HG03066 (cell line): Measurements from ENCODE around the gene COL20A1.
"Not testable (repeated sequence)": the region's sequence is repeated elsewhere in the genome, so short reads cannot be mapped to it uniquely, and the experiment has no call there.

Experiments
- ATAC-seq: cut with Tn5 transposase; IDR thresholded peaks from one replicate; pipeline ENCODE4 v1.9.1; 2021; ENCODE audit warnings: low read depth; ENCODE audit not compliant: unreplicated experiment

Gene COL20A1

DNA sequence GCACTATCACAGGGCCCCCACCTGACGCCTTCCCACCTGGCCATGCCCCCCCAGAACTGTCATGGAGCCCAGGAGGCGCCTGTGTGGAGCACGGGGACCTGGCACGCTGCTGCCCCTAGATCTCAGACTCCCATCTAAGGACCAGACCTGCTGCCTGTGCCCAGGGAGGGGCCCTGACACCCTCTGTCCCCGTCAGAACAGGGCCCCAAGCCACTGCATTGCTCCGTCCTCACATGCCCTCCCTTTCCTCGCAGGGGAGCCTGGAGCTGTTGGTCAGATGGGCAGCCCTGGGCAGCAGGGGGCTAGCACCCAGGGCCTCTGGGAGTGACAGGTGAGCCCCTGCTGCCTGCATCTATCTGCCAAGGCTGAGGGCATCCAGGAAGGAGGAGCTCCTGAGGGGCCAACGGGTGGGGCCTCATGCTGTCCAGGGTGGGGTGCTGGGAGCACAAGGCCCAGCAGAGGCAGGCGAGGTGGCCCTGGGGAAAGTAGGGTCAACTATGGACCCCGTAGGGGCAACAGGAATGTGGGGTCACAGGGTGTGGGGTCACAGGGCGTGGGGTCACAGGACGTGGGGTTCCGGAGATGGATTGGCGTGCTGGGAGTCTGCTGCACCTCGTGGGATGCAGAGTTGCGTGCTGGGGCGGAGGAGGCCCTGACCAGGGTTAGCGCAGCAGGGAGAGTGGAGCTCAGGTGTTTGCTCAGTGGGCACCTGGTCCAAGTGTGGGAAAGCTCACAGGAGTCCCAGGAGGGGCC is 36.5 kb downstream of the COL20A1 start:
- no peak for ATAC-seq

DNA sequence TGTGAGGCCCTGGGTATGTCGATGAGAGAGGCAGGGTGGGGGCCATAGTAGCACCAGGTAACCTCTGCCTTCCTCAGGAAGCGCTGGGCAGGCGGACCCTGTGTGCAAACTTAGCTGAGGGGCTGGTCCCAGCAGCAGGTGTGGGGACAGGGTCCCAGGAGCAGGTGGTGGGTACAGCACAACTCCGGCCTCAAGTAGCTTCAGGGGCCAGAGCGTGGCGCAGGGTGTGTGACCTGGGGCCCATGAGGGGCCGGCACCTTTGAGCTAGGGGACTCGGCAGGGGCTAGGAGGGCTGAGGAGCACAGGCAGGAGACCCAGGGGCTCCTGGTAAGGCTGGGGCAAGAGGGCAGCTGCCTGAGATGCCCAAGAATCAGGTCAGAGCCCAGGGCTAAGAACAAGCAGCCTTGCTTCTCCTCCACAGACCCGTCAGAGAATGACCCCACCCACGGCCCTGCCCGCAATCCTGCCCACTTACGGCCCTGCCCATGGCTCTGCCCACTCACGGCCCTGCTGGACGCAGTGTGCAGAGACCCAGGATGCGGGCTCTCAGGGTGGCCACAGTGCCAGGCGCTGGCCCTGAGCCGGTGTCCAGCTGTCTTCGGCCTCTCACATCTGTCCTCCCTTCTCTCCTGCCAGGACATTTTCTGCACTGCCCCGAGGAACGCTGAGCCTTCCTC is 37.2 kb downstream of the COL20A1 start:
- ATAC-seq, result no peak

DNA sequence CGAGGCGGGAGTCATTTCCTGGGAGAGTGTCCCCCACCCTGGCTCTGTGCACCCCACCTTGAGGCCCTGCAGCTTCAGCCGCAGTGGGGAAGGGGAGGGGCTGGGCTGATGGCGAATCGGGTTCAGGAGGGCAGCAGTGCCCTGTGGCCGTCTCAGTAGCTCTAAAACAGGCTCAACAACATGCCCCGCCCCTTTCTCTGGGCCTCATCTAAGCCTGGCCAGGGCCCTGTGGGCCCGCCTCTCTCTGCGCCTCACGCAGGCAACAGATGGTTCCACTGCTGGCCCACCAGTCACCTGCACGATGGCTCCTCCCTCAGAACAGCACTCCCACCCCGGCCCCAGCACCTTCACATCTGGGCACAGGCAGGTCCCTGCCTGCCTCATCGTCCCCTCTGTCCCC is 38.0 kb downstream of the COL20A1 start:
- ATAC-seq, result no peak

DNA sequence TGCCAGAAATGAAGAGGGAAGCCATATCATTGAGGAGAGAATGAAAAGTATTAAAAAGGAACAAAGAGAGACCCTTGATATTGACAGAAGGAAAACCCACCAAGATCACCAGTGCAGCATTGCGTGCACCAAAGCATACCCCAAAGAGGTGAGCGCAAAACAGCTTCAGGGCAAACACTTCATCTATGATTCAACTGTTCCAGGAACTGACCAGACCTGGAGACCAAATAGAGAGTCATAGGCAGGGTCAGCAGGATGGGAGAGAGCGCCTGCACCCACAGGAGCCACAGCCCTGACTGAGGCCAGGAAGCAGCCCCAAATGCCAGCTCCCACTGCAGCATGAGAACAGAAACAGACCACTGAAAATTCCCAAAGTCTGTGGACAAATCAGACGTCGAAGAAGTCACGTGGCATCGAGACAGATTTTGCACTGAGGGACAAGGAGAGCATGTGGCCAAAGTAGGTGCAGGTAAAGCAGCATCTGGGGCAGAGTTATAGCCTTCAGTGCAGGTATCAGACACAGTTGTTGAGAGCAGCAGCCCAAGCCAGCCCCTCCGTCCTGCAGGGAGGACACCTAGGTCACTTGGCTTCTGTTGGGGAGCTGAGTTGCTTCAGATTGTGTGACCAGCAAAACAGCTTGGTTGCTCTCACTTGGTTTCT is 38.9 kb downstream of the COL20A1 start:
- no peak for ATAC-seq

DNA sequence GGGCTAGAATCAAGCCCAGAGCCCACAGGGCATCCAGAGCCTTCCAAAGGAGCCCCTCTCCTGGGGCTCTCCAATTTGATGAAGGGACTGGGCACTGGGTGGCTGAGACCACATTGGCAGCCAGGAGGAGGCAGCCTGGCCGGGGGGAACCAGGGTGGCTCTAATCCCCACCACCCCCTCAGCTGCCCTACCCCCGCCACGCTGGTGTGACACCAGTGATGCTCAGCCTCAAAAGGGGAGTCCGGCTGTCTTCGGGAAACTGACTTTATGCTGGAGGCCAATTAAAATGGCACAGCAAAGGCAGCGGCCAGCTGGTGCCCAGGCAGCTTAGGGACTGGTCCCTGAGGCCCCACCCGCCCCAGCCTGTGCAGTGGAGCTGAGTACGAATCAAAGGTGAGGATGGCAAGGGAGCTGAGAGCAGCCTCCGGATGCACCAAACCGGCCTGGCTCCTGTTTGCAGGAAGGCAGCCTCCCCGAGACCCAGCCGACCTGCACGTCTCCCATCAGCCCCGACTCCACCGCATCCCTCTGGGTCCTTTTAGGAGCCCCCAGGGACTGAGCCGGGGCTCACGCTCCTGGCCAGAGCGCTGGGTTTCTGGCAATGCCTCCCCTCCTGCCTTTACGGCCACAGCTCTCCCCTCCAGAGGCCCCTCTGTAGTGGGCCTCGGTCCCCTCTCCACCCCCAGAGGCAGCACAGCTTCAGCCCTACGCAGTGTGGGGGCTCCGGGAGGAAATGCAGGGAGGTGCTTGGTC is 39.7 kb downstream of the COL20A1 start:
- no peak for ATAC-seq

DNA sequence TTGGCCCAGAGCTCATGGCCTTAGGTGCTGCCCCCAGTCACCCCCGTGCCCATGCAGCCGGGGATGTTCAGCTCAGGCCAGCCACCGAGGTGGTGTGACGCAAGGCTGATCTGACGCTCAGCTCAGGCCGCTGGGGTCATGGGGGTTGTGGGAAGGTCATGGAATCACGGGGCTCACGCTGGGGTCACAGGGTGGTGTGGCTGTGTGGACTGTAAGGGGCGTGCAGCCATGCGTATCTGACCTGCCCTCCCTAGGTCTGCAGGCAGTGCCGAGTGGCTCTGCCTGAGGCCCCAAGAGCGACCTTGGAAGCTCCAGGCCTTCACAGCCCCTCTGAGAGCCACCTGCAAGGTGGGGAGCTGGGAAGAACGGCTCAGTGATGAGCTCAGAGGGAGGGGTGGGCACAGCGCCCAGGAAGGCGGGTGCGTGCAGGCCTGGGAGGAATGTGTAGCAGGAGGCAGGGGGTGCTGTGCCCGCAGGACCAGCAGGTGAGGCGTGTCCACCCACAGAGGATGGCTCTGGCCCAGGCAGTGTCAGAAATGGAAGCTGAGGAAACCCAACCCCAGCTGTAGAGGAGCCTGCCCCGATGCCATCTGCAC is 40.4 kb downstream of the COL20A1 start:
- no peak for ATAC-seq

DNA sequence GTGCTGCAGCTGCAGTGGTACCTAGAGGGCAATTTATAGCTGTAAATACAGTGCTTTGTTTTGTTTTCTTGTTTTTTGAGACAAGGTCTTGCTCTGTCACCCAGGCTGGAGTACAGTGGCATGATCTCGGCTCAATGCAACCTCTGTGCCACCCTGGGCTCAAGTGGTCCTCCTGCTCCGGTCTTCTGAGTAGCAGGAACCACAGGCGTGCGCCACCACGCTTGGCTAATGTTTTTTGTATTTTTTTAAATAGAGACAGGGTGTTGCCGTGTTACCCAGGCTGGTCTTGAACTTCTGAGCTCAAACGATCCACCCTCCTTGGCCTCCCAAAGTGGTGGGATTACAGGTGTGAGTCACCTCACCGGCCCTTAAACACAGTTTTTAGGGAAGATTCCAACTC is 41.4 kb downstream of the COL20A1 start:
- no peak for ATAC-seq

DNA sequence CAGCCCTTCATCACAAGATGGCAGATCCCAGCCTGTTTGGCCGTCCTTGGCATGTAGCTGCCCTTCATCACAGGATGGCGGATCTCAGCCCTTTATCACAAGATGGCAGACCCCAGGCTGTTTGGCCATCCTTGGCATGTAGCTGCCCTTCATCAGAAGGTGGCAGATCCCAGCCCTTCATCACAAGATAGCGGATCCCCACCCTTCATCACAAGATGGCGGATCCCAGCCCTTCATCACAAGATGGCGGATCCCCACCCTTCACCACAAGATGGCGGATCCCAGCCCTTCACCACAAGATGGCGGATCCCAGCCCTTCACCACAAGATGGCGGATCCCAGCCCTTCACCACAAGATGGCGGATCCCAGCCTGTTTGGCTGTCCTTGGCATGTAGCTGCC is 42.1 kb downstream of the COL20A1 start:
- not testable (repeated sequence) for ATAC-seq

DNA sequence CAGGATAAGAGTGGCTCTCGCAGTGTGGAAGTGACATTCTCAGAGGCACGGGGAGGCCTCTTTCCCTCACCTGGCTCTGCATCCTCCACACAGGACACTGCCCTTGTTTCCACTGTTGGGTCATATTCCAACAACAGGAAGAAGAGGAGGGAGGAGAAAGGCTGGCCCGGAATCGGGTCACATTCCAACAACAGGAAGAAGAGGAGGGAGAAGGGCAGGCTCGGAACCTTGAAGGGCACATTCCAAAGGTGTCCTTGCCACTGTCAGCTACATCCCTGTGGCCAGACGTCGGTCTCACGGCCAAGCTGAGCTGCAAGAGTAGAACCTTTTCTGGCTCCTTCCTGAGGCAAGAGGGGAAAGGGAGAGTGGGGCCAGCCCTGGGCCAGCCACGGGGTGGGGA is 42.7 kb downstream of the COL20A1 start:
- ATAC-seq, result no peak

DNA sequence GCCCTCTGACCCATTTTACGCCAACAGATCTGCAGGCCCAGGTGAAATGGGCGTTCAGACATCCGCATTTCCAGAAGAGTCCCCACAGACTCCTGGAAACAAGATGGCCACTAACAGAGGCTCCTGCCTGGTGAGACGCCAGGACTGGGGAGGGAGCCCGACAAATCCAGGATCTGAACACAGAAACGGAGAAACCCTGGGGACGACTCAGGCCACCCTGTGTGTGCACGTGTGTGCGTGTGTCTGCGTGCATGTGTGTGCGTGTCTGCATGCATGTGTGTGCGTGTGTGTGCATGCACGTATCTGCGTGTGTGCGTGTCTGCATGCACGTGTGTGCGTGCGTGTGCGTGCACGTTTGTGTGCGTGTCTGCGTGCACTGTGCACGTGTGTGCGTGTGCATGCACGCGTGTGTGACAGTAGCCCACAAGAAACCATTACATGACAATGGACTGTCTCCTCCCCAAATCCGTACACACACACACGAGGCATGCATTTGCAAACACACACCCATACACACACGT is 43.3 kb downstream of the COL20A1 start:
- ATAC-seq, result no peak

DNA sequence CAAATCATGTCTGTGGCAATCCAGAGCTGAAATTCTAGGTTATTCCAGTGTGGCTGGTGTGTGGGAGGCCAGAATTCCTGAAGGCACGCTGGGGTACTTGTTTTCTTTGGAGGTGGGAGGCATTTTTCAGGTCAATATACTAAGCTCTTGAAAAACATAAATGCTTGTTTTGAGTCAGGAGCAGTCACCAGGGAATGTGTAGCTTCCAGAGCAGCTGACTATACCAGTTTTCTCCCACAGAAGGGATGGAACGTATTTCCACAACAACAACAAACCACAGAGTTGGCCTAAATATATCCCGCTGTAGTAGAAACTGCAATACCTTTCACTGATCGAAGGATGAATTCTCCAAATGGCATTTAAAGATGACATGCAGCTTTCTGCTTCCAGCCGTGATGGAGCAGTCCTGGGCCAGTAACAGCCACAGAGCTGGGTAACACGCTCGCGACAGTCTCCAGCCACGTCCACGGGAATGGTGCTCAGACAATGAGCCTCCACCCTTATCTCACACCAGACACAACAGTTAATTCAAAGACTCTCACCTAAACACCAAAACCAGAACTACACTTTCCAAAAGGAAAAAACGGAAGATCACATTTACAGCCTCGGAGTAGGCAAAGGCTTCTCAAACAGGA is 44.9 kb downstream of the COL20A1 start:
- no peak for ATAC-seq

DNA sequence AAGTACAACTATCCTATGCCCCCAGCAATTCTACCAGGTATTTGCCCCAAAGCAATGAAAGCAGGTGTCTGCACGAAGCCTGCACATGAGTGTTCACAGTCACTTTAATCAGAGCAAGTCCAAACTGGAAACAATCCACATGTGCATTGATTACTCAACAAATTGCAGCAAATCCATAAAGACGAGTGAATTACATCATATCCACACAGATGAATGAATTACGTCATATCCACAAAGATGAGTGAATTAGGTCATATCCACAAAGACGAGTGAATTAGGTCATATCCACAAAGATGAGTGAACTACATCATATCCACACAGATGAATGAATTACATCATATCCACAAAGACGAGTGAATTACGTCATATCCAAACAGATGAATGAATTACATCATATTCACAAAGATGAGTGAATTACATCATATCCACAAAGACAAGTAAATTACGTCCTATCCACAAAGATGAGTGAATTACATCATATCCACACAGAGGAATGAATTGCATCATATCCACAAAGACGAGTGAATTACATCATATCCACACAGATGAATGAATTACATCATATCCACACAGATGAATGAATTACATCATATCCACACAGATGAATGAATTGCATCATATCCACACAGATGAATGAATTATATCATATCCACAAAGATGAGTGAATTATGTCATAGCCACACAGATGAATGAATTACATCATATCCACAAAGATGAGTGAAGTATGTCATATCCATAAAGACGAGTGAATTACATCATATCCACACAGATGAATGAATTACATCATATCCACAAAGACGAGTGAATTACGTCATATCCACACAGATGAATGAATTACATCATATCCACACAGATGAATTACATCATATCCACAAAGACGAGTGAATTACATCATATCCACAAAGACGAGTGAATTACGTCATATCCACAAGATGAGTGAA is 46.4 kb downstream of the COL20A1 start:
- not testable (repeated sequence) for ATAC-seq

DNA sequence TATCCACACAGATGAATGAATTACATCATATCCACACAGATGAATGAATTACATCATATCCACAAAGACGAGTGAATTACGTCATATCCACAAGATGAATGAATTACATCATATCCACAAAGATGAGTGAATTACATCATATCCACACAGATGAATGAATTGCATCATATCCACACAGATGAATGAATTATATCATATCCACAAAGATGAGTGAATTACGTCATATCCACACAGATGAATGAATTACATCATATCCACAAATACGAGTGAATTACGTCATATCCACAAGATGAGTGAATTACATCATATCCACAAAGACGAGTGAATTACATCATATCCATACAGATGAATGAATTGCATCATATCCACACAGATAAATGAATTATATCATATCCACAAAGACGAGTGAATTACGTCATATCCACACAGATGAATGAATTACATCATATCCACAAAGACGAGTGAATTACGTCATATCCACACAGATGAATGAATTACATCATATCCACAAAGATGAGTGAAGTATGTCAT is 47.2 kb downstream of the COL20A1 start:
- not testable (repeated sequence) for ATAC-seq

DNA sequence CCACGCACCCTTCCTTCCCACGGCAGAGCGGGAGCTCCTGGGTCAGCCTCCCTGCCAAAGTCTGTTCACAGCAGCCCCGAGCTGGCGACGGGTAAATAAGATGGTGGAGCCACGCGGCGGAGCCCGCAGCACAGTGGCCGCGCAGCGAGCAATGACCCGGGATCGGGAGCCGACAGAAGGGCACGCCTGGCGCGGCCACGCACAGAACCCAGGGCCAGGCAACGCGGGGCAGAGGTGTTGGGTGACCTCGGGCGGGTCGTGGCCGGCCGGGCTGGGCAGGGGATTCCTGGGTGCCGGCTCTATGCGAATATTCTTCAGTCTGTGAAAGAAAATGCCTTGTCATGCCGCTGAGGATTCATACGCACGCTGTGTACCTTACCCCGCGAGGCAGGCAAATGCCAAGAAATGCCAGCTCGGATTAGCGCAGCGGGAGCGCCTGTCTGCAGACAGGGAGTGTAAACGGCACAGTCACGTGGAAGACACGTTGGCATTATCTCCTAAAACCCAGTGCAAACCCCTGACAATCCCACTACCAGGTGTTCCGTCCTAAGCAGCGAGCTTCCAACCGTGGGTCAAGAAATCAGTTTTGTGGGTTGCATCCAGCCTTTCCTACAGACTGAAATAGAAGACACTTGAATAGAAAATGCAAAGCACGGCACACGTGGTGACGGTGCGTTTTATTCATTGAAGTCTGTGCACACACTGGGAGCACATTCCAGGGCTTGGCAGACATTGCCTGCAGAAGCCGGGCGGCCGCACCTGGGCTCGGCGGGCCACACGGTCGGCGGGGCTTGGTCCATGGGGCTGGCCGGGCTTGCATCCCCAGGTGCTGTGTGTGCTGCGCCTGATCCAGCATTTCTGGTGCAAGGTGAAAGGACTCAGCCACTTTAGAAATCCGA is 49.8 kb downstream of the COL20A1 start:
- no peak for ATAC-seq

DNA sequence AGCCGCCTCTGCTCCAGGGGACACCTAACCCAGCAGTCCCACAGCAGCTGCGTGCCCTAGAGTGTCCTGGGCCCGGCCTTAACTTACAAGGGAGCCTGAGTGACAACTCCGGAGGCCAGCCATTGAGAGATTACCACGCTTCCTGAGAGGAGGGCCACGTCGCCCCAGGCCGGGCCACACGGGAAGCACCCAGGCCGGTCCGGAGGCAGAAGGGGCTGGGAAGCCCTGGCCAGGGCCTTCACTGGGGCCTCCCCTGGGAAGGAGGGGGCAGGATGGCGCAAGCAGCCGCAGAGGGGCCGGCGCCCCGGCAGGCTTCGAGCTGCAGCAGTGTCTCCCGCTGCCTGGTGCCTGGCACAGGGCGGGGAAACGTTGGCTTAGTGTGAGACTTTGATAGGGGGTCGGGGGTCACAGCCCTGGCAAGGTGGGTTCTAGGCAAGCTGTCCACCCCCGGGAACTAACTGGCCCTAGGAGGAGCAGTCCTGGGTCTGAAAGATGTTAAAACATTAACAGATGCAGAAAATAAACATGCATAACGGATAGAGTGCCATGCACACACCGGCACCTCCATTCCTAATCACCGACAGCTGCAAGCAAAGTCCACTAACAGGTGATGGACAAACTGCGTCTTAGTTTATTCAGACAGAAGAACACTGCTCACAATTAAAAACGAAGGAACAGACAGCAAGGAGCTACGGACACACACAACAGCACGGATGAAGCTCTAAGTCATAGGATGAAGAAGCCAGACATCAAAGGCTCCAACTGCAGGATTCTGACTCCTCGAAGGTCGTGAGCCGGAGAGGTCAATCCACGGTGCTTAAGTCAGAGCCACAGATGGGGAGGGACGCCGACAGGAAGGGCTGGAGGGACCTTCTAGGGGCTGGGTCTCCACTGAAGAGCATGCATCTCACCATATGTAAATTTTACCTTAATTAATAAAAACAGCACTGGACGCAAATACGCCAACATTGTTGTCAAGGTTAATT is 50.8 kb downstream of the COL20A1 start:
- ATAC-seq, result no peak

DNA sequence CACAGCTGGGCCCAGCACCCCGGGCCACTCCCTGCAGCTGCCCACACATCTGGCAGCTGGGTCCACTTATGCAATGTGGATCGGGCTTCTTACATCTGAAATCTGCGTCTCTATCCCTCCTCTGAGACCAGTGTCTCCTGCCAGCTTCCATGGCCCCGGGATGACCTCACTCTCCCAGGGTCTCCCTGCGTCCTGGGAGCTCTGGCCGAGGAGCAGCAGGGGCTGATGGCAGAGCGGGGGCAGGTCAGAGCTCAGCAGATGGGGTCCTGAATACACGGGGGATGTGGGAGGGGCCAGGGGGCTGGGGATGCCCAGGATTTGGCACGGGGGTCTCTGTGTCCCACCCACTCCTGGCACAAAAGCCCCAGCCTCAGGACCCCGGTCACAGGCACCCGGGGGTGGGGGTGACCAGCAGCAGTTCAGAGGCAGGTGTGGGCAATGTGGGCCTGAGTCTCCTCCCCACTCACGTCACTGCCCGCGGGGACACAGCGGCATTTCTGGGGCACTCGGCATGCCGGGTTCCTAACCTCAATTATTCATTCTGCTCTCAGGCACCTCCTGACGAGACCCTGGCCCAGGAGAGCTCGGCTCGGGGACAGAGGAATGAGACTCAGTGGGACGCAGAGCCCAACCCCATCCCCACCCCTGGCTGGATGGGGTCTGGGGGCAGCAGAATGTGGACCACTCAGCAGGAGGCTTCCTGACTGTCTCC is 51.8 kb downstream of the COL20A1 start:
- ATAC-seq, result no peak
